SK-N-SH (cell line): ENCODE measurements around the gene MAGEA3. TPM values are rescaled to one million over a fixed set of nuclear protein-coding genes. Genes with fewer than 3 reads are reported as not detected.
"Not testable (repeated sequence)": the region's sequence is repeated elsewhere in the genome, so short reads cannot be mapped to it uniquely, and the experiment has no call there.

Experiments used
- CTCF ChIA-PET: fragments of 300-600, 350-600 bp; formaldehyde crosslinking; extraction: SDS; loops from one replicate; lab custom pipeline; 2021; lab: Yijun Ruan, JAX
- POLR2A ChIA-PET: fragments of 350-600 bp; sonication (Branson Sonifier 250); formaldehyde crosslinking; extraction: SDS; loops from one replicate; lab custom pipeline; 2020; ENCODE audit warnings: antibody characterized with exemption, inconsistent platforms; lab: Yijun Ruan, JAX
- DNase-seq: peaks from one replicate; pipeline ENCODE4 v3.0.0; 2012
- H2AFZ ChIP-seq: fragments of 200-600 bp; sonication (generic); 2 replicates; pipeline ENCODE4 v1.8.1; 2016; ENCODE audit warnings: antibody characterized with exemption, mild to moderate bottlenecking, low read depth
- H3F3A ChIP-seq: fragments of 200-600 bp; sonication (generic); replicated peaks from 2 replicates; pipeline ENCODE3; 2016; ENCODE audit warnings: antibody characterized with exemption, mild to moderate bottlenecking; ENCODE audit not compliant: insufficient read depth
- H3K27ac ChIP-seq, 2 experiments: fragments of 200-500 bp in 1 of 2; fragments of 200-600 bp in 1 of 2; sonication (Bioruptor generic) in 1 of 2; sonication (generic), shearing (Covaris generic) in 1 of 2; 2 replicates each; pipeline versions ENCODE4 v1.5.1 to v1.6.1; 2014 to 2016; ENCODE audit warnings: low read depth in 2 of 2, inconsistent platforms in 1 of 2, low read length in 1 of 2, mild to moderate bottlenecking in 1 of 2, mixed read lengths in 1 of 2
- H3K27me3 ChIP-seq: fragments of 200-600 bp; sonication (generic), shearing (Covaris generic); 2 replicates; pipeline ENCODE4 v1.6.1; 2016; ENCODE audit warnings: mixed run types; ENCODE audit not compliant: insufficient read depth
- H3K36me3 ChIP-seq, 2 experiments: fragments of 200-500 bp in 1 of 2; fragments of 200-600 bp in 1 of 2; sonication (Bioruptor generic) in 1 of 2; sonication (generic) in 1 of 2; replicated peaks in 1 of 2; 2 replicates each; pipeline versions ENCODE3 to v1.5.1; 2014 to 2016; ENCODE audit warnings: low read length in 1 of 2, mild to moderate bottlenecking in 1 of 2; ENCODE audit not compliant: insufficient read depth in 2 of 2, control insufficient read depth in 1 of 2
- H3K4me1 ChIP-seq, 2 experiments: fragments of 200-500 bp in 1 of 2; fragments of 200-600 bp in 1 of 2; sonication (Bioruptor generic) in 1 of 2; sonication (generic), shearing (Covaris generic) in 1 of 2; 2 replicates each; pipeline versions ENCODE4 v1.5.1 to v1.6.1; 2014 to 2016; ENCODE audit warnings: low read depth in 1 of 2, low read length in 1 of 2, mixed run types in 1 of 2; ENCODE audit not compliant: insufficient read depth in 2 of 2, control insufficient read depth in 1 of 2
- H3K4me2 ChIP-seq: fragments of 200-600 bp; sonication (generic), shearing (Covaris generic); 2 replicates; pipeline ENCODE4 v1.6.1; 2017; ENCODE audit warnings: mixed run types
- H3K4me3 ChIP-seq, 2 experiments: fragments of 200-500 bp in 1 of 2; fragments of 200-600 bp in 1 of 2; sonication (Bioruptor generic) in 1 of 2; sonication (generic), shearing (Covaris generic) in 1 of 2; 2 replicates each; pipeline versions ENCODE4 v1.5.1 to v1.8.1; 2014 to 2016; ENCODE audit warnings: low read depth in 2 of 2, inconsistent platforms in 1 of 2, low read length in 1 of 2, mild to moderate bottlenecking in 1 of 2, mixed read lengths in 1 of 2, moderate library complexity in 1 of 2
- H3K79me2 ChIP-seq: fragments of 200-600 bp; sonication (generic); 2 replicates; pipeline ENCODE4 v1.8.1; 2017; ENCODE audit warnings: mild to moderate bottlenecking; ENCODE audit not compliant: insufficient read depth
- H3K9ac ChIP-seq: fragments of 200-600 bp; sonication (generic); 2 replicates; pipeline ENCODE4 v1.6.1; 2017; ENCODE audit warnings: mixed run types
- H3K9me2 ChIP-seq: fragments of 200-600 bp; sonication (generic); 2 replicates; pipeline ENCODE4 v1.6.1; 2017; ENCODE audit warnings: mixed run types
- H3K9me3 ChIP-seq: fragments of 200-600 bp; sonication (generic); 2 replicates; pipeline ENCODE4 v1.6.1; 2017; ENCODE audit warnings: mixed run types, mild to moderate bottlenecking, moderate library complexity
- H4K20me1 ChIP-seq: fragments of 200-600 bp; sonication (generic); 2 replicates; pipeline ENCODE4 v1.6.1; 2017; ENCODE audit warnings: mild to moderate bottlenecking, mixed run types; ENCODE audit not compliant: insufficient read depth
- WGBS: methylation state at CpG from one replicate; pipeline ENCODE4 v1.1.6; 2017; ENCODE audit warnings: low lambda C conversion rate; 5-methylcytosine and 5-hydroxymethylcytosine counted together
- polyA plus RNA-seq, 3 experiments: library from polyadenylated mRNA; depleted of rRNA; stranded (reverse); fragments of >200 nt; gene quantifications; 2 replicates each; pipeline ENCODE4 v1.2.3, GENCODE V29; 2012

Gene MAGEA3
- polyA plus RNA-seq, 1 of the 3 experiments (the other 2 are of a cell fraction), result 84.2 TPM

DNA sequence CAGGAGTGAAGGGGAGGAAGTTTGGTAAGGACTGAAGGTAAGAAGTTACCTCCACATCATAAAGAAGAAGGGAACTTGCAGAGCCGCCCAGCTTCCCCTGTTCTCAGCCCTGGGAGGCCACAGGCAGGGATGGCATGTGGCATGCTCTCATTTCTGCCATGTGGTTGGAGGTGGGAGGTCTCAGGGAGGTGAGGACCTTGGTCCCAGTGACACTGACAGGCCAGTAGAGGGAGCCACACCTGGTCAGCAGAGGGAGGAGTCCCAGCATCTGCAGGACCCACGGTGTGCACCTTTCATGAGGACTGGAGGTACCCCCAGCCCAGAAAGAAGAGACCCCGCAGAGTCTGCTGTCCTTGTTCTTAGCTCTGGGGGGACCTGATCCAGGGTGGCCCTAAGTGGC lies 17.6 kb upstream of the MAGEA3 start:
- POLR2A ChIA-PET, CTCF ChIA-PET, H2AFZ ChIP-seq, H3K9ac ChIP-seq, H3F3A ChIP-seq, H3K27me3 ChIP-seq, H3K9me2 ChIP-seq, H3K4me3 ChIP-seq, H3K79me2 ChIP-seq, DNase-seq, H3K36me3 ChIP-seq, H3K27ac ChIP-seq, H3K9me3 ChIP-seq, H4K20me1 ChIP-seq, H3K4me1 ChIP-seq, H3K4me2 ChIP-seq: not testable (repeated sequence)
- no CpG with 5 or more reads among the region's 3 CpGs for WGBS

DNA sequence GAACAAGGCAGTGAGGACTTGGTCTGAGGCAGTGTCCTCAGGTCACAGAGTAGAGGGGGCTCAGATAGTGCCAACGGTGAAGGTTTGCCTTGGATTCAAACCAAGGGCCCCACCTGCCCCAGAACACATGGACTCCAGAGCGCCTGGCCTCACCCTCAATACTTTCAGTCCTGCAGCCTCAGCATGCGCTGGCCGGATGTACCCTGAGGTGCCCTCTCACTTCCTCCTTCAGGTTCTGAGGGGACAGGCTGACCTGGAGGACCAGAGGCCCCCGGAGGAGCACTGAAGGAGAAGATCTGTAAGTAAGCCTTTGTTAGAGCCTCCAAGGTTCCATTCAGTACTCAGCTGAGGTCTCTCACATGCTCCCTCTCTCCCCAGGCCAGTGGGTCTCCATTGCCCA lies 1.8 kb downstream of the MAGEA3 start:
- whole genome bisulfite sequencing, result 75% methylated on average over 3 of the region's 5 CpGs
- DNase-seq, POLR2A ChIA-PET: not testable (repeated sequence)

DNA sequence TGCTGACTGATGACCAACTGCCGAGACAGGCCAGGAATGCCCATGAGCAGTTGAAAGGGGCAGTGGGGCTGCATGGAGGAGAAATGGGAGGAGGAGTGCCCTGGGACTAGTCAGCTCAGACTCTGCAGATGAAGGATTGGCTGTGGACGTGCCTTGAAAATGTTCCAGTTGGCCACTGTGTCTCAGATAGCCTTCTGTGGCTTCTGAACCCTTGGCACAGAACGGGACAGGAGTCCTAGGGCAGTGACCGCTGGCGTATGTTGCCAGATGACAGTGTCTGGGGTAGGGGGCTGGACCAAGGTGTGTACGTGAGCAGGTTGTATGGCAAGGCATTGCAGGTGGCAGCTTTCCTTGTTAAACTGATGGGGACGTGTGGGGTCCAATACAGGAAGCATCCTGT lies 7.9 kb downstream of the MAGEA3 start:
- H3K4me3 ChIP-seq, POLR2A ChIA-PET, H3K9me2 ChIP-seq, H3K9ac ChIP-seq, H3K4me2 ChIP-seq, H3K27me3 ChIP-seq, H3K79me2 ChIP-seq, H4K20me1 ChIP-seq, H3K4me1 ChIP-seq, H3K27ac ChIP-seq, DNase-seq, H3K9me3 ChIP-seq, CTCF ChIA-PET, H3F3A ChIP-seq, H3K36me3 ChIP-seq, H2AFZ ChIP-seq: not testable (repeated sequence)
- WGBS, result 60% methylated on average over 1 of the region's 7 CpGs

More for the DNA sequence above, 1.8 kb downstream of the MAGEA3 start:
- H3K4me1 ChIP-seq, H3K9me2 ChIP-seq, H2AFZ ChIP-seq, H3K9ac ChIP-seq, CTCF ChIA-PET, H4K20me1 ChIP-seq, H3K36me3 ChIP-seq, H3K27me3 ChIP-seq, H3K9me3 ChIP-seq, H3K4me3 ChIP-seq, H3F3A ChIP-seq, H3K79me2 ChIP-seq, H3K4me2 ChIP-seq, H3K27ac ChIP-seq: not testable (repeated sequence)

DNA sequence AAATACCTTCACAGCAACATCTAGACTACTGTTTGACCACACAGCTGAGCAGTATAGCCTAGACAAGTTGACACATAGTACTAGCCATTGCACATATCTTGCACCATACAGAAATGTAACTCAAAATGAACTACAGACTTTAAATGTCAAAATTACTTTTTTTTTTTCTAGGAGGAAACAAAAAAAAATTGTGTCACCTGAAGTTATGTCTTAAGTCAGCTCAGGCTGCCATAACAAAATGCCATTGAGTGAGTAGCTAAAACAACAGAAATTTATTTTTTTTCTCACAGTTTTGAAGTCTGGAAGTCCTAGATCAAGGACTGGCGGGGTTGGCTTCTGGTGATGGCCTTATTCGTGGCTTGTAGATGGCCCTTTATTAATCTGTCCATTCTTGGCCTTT lies 10.6 kb downstream of the MAGEA3 start, which contains the start of gene CSAG2:
Gene CSAG2 (minus strand): TSS at position 101 of the 400 bp plus-strand sequence. CDS start 161 bp downstream, outside the sequence.
- WGBS, result 80% methylated on average over 1 of the region's 2 CpGs
- H3K9ac ChIP-seq, H3K36me3 ChIP-seq, H4K20me1 ChIP-seq, H3K4me2 ChIP-seq, H2AFZ ChIP-seq, DNase-seq, H3K4me1 ChIP-seq, H3F3A ChIP-seq, H3K9me2 ChIP-seq, H3K27me3 ChIP-seq, H3K4me3 ChIP-seq, H3K79me2 ChIP-seq, CTCF ChIA-PET, POLR2A ChIA-PET, H3K9me3 ChIP-seq, H3K27ac ChIP-seq: not testable (repeated sequence)

DNA sequence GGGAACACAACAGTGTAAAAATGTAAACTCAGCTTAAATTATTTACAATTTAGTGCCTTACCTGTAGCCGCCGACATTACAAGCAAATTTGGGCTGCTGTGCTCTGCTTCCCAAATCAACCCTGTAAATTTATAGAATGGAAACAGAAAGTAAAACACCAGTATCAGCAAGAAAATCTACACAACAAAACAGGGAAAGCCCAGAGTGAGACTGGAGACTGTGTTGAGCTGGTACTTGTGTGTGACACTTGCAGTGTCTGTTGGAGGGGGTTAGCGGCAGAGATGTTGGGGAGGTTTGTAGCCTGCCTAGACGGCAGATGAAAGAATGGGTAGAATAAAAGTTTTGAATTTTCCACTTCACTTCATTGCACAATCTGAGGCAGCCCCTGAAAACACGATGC lies 14.6 kb downstream of the MAGEA3 start:
- WGBS, result no CpG with 5 or more reads among the region's 5 CpGs
- H3K4me3 ChIP-seq, CTCF ChIA-PET, H4K20me1 ChIP-seq, H3K27me3 ChIP-seq, H3K4me1 ChIP-seq, H3K4me2 ChIP-seq, H3K9me3 ChIP-seq, H3K27ac ChIP-seq, POLR2A ChIA-PET, H3K9ac ChIP-seq, DNase-seq, H3K36me3 ChIP-seq, H3K9me2 ChIP-seq, H3K79me2 ChIP-seq, H3F3A ChIP-seq, H2AFZ ChIP-seq: not testable (repeated sequence)

DNA sequence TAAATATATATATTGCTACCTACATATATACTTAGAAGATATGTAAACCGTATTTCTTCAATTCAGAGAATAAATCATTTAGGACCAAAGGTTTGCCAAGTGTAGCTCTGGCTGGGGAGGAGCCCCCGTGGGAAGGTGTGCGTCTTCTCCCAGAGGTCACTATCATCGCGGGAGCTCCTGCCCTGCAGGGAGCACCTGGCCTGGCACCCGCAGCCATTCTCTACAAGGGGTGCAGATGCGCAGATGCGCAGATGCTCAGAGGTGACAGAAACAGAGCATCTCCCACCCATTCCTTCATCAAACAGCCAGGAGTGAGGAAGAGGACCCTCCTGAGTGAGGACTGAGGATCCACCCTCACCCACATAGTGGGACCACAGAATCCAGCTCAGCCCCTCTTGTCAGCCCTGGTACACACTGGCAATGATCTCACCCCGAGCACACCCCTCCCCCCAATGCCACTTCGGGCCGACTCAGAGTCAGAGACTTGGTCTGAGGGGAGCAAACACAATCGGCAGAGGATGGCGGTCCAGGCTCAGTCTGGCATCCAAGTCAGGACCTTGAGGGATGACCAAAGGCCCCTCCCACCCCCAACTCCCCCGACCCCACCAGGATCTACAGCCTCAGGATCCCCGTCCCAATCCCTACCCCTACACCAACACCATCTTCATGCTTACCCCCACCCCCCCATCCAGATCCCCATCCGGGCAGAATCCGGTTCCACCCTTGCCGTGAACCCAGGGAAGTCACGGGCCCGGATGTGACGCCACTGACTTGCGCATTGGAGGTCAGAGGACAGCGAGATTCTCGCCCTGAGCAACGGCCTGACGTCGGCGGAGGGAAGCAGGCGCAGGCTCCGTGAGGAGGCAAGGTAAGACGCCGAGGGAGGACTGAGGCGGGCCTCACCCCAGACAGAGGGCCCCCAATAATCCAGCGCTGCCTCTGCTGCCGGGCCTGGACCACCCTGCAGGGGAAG lies 15.5 kb downstream of the MAGEA3 start, which contains the start of gene MAGEA2B:
Gene MAGEA2B (plus strand): TSS at position 814 of the 973 bp plus-strand sequence. CDS start 2,479 bp downstream, outside the sequence.
- H3K79me2 ChIP-seq, DNase-seq, H3F3A ChIP-seq, H3K27ac ChIP-seq, H3K36me3 ChIP-seq, H3K9me2 ChIP-seq, H3K9ac ChIP-seq, CTCF ChIA-PET, H3K27me3 ChIP-seq, H3K4me1 ChIP-seq, POLR2A ChIA-PET, H2AFZ ChIP-seq, H4K20me1 ChIP-seq, H3K4me3 ChIP-seq, H3K4me2 ChIP-seq, H3K9me3 ChIP-seq: not testable (repeated sequence)
- WGBS, result no CpG with 5 or more reads among the region's 35 CpGs
